GM23248 (cell line): ENCODE measurements around the gene KLRC3. TPM values are rescaled to one million over a fixed set of nuclear protein-coding genes. Genes with fewer than 3 reads are reported as not detected.
"Not testable (repeated sequence)": the region's sequence is repeated elsewhere in the genome, so short reads cannot be mapped to it uniquely, and the experiment has no call there.

Experiments used
- DNase-seq: peaks from one replicate; pipeline ENCODE4 v3.0.0-alpha.2; 2015
- H2AFZ ChIP-seq: fragments of 200-600 bp; sonication (generic); 2 replicates; pipeline ENCODE4 v1.6.1; 2016; ENCODE audit warnings: antibody characterized with exemption
- H3F3A ChIP-seq: fragments of 200-600 bp; sonication (generic); 2 replicates; pipeline ENCODE4 v1.6.1; 2016; ENCODE audit warnings: mild to moderate bottlenecking, antibody characterized with exemption, mixed run types; ENCODE audit not compliant: insufficient read depth
- H3K27ac ChIP-seq: fragments of 200-600 bp; sonication (generic); 2 replicates; pipeline ENCODE4 v1.5.1; 2016; ENCODE audit warnings: mild to moderate bottlenecking
- H3K27me3 ChIP-seq: fragments of 200-600 bp; sonication (generic); replicated peaks from 2 replicates; pipeline ENCODE4 v1.6.1; 2016; ENCODE audit warnings: mild to moderate bottlenecking; ENCODE audit not compliant: insufficient read depth
- H3K36me3 ChIP-seq: fragments of 200-600 bp; sonication (generic); 2 replicates; pipeline ENCODE4 v1.6.1; 2016; ENCODE audit warnings: low read depth, mild to moderate bottlenecking
- H3K4me1 ChIP-seq: fragments of 200-600 bp; sonication (generic); 2 replicates; pipeline ENCODE4 v1.6.1; 2016; ENCODE audit warnings: mild to moderate bottlenecking; ENCODE audit not compliant: insufficient read depth
- H3K4me2 ChIP-seq: fragments of 200-600 bp; sonication (generic); one replicate; pipeline ENCODE4 v1.6.1; 2016; ENCODE audit warnings: mild to moderate bottlenecking; ENCODE audit not compliant: unreplicated experiment
- H3K4me3 ChIP-seq: fragments of 200-600 bp; sonication (generic); 2 replicates; pipeline ENCODE4 v1.5.1; 2016; ENCODE audit warnings: mild to moderate bottlenecking
- H3K79me2 ChIP-seq: fragments of 200-600 bp; sonication (generic); 2 replicates; pipeline ENCODE4 v1.6.1; 2016; ENCODE audit warnings: mild to moderate bottlenecking; ENCODE audit not compliant: insufficient read depth
- H3K9ac ChIP-seq: fragments of 200-600 bp; sonication (generic); 2 replicates; pipeline ENCODE4 v1.6.1; 2016; ENCODE audit warnings: mild to moderate bottlenecking
- H3K9me2 ChIP-seq: fragments of 200-600 bp; sonication (generic); 2 replicates; pipeline ENCODE4 v1.6.1; 2016; ENCODE audit warnings: mixed run types, mild to moderate bottlenecking, moderate library complexity; ENCODE audit not compliant: insufficient read depth
- H3K9me3 ChIP-seq: fragments of 200-600 bp; sonication (generic); one replicate; pipeline ENCODE4 v1.6.1; 2017; ENCODE audit warnings: low read depth
- H4K20me1 ChIP-seq: fragments of 200-600 bp; sonication (generic); 2 replicates; pipeline ENCODE4 v1.6.0; 2016; ENCODE audit not compliant: insufficient read depth
- EZH2 ChIP-seq: fragments of 200-600 bp; sonication (generic); IDR thresholded peaks from 2 replicates; pipeline ENCODE4 v1.6.1; 2018; ENCODE audit warnings: antibody characterized with exemption, mild to moderate bottlenecking; ENCODE audit not compliant: insufficient read depth, poor library complexity, severe bottlenecking
- EZH2phosphoT487 ChIP-seq: fragments of 200-600 bp; sonication (generic); IDR thresholded peaks from 2 replicates; pipeline ENCODE4 v1.6.1; 2018; ENCODE audit warnings: antibody characterized with exemption, moderate library complexity, mild to moderate bottlenecking, low read depth; ENCODE audit not compliant: insufficient read depth
- WGBS, 2 experiments: methylation state at CpG; one replicate each; pipeline ENCODE4 v1.1.6; 2015 to 2017; ENCODE audit warnings: low lambda C conversion rate in 2 of 2, low coverage in 1 of 2; ENCODE audit errors: missing lambda C conversion rate in 2 of 2; 5-methylcytosine and 5-hydroxymethylcytosine counted together
- in situ Hi-C: fragments of 300-500 bp; cut with MboI; formaldehyde crosslinking; loops from 2 replicates; pipeline ENCODE4 v1.15.0; 2020
- polyA plus RNA-seq: library from polyadenylated mRNA; unstranded; fragments of >200 nt; fragmentation: Nextera tagmentation; extraction: Ambion mirVana; gene quantifications from 2 replicates; pipeline ENCODE4 v1.2.1, GENCODE V29; 2016
- total RNA-seq: library from RNA; depleted of rRNA; stranded (reverse); fragments of >200 nt; shearing (Covaris generic); gene quantifications from 2 replicates; pipeline ENCODE4 v1.2.3, GENCODE V29; 2014

Gene KLRC3
- total and polyA plus RNA-seq, 2 experiments from 2014 or later: not detected

DNA sequence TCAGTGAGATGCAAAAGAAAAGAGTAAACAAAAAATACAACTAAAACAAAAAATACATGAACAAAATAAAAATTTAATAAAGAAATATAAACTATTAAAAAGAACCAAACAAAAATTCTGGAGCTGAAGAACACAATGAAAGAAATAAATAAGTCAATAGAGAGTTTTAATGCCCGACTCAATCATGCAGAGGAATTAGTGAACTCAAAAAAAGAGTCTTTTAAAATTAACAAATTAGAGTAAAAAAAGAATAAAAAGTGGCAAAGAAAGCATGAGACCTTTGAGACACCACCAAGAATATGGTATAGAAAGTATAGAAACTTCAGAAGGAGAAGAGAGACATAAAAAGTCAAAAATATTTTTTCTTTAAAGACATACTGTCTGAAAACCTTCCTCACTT lies 35.4 kb upstream of the KLRC3 start:
- H3K9me3 ChIP-seq: no peaks in the 10 kb centered on the region
- no peaks in the 10 kb centered on the region for H4K20me1 ChIP-seq
- H3K4me3 ChIP-seq: no peak overlapping the region
- WGBS, 2 experiments: 10 to 12% methylated on average over 1 of the region's 1 CpG
- no peaks in the 10 kb centered on the region for H3K4me1 ChIP-seq
- in situ Hi-C loops: no loop called here
- no peak for DNase-seq
- no peaks in the 10 kb centered on the region for H3K79me2 ChIP-seq
- no peak overlapping the region for H3K4me2 ChIP-seq
- no peaks in the 10 kb centered on the region for H3K36me3 ChIP-seq
- no peaks in the 10 kb centered on the region for H3F3A ChIP-seq
- no peak overlapping the region for H3K27ac ChIP-seq
- no peaks in the 10 kb centered on the region for H3K27me3 ChIP-seq
- H3K9me2 ChIP-seq: no peaks in the 10 kb centered on the region
- no peak for TF ChIP-seq EZH2
- no peak for TF ChIP-seq EZH2phosphoT487
- no peak overlapping the region for H3K9ac ChIP-seq
- H2AFZ ChIP-seq: no peak overlapping the region

GRCh38 chr12:10454531-10454930 lies 34.1 kb upstream of the KLRC3 start:
- no peaks in the 10 kb centered on the region for H3K9me3 ChIP-seq
- H3K27ac ChIP-seq: no peak overlapping the region
- WGBS, 2 experiments: 24 to 26% methylated on average over 1 of the region's 1 CpG
- H3K4me1 ChIP-seq: no peaks in the 10 kb centered on the region
- no peak for DNase-seq
- H3K27me3 ChIP-seq: no peaks in the 10 kb centered on the region
- no peak overlapping the region for H3K9ac ChIP-seq
- TF ChIP-seq EZH2phosphoT487 (no peak), EZH2 (no peak)
- no peaks in the 10 kb centered on the region for H4K20me1 ChIP-seq
- H3F3A ChIP-seq: no peaks in the 10 kb centered on the region
- H3K79me2 ChIP-seq: no peaks in the 10 kb centered on the region
- no peak overlapping the region for H2AFZ ChIP-seq
- H3K4me3 ChIP-seq: no peak overlapping the region
- no peak overlapping the region for H3K4me2 ChIP-seq
- no peaks in the 10 kb centered on the region for H3K9me2 ChIP-seq
- no peaks in the 10 kb centered on the region for H3K36me3 ChIP-seq
- in situ Hi-C loops: no loop called here

DNA sequence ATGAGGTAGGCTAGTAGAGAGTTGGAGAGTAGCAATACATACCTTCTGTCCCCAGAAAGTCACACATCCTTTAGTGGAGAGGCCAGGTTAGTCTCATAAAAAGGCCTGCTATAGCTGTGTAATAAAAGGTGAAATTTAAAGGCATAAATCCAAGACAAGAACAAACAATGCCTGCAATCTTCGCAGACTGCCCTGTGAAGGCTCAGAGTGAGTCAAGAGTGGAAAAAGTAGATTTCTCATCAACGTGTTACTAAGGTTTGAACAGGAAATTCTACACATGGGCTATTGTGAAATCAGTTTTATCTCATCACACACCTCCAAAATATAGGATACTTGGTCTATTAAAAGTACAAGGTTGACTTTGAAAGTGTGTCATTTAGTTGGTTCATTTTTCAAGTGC lies 32.8 kb upstream of the KLRC3 start, which contains the start of gene KLRC1:
KLRC1 (minus strand) TSS at position 222 of the 400 bp plus-strand sequence. CDS start 2,221 bp downstream, outside the sequence.
- no peak for DNase-seq
- Histone ChIP-seq H3K4me3 (no peak within 1 kb of the TSS), H3K4me1 (no peaks in the 10 kb centered on the region), H3K4me2 (no peak within 1 kb of the TSS), H3K9me3 (no peaks in the 10 kb centered on the region), H3K27me3 (no peaks in the 10 kb centered on the region), H4K20me1 (no peaks in the 10 kb centered on the region), H3K27ac (no peak within 1 kb of the TSS), H3F3A (no peaks in the 10 kb centered on the region), H3K36me3 (no peaks in the 10 kb centered on the region), H3K79me2 (no peaks in the 10 kb centered on the region), H3K9ac (no peak within 1 kb of the TSS), H3K9me2 (no peaks in the 10 kb centered on the region), H2AFZ (no peak within 1 kb of the TSS)
- TF ChIP-seq EZH2 (no peak), EZH2phosphoT487 (no peak)
- in situ Hi-C loops: no loop called here
- WGBS, 2 experiments: 34 to 36% methylated on average over 2 of the region's 2 CpGs

DNA sequence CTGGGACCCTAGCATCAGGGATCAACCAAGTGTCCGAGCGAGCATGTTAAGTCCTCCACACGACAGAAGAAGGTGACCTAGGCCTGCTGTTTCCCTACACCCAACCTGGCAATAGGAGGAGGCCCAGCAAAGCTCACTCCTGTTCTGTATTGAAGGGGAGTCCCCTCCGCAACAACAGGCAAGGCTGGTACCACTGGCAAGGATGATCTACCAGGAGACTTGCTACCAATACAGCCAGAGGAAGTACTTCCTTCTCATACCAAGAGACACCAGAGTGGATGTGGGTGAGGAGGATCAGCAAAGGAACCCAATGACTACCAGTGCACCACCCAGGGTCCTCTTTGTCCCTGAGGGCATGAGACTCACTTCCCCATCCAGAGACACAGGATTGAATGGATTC lies 27.8 kb upstream of the KLRC3 start:
- WGBS, 2 experiments: 87% methylated on average over 4 of the region's 4 CpGs
- no peak overlapping the region for H3K9ac ChIP-seq
- no peaks in the 10 kb centered on the region for H3K27me3 ChIP-seq
- H3K4me2 ChIP-seq: no peak overlapping the region
- H3K79me2 ChIP-seq: no peaks in the 10 kb centered on the region
- H4K20me1 ChIP-seq: no peaks in the 10 kb centered on the region
- H3K36me3 ChIP-seq: no peaks in the 10 kb centered on the region
- H2AFZ ChIP-seq: no peak overlapping the region
- no peaks in the 10 kb centered on the region for H3F3A ChIP-seq
- H3K27ac ChIP-seq: no peak overlapping the region
- no peak overlapping the region for H3K4me3 ChIP-seq
- in situ Hi-C loops: no loop called here
- H3K4me1 ChIP-seq: no peaks in the 10 kb centered on the region
- H3K9me2 ChIP-seq: no peaks in the 10 kb centered on the region
- DNase-seq: no peak
- H3K9me3 ChIP-seq: no peaks in the 10 kb centered on the region
- no peak for TF ChIP-seq EZH2phosphoT487
- TF ChIP-seq EZH2: no peak

DNA sequence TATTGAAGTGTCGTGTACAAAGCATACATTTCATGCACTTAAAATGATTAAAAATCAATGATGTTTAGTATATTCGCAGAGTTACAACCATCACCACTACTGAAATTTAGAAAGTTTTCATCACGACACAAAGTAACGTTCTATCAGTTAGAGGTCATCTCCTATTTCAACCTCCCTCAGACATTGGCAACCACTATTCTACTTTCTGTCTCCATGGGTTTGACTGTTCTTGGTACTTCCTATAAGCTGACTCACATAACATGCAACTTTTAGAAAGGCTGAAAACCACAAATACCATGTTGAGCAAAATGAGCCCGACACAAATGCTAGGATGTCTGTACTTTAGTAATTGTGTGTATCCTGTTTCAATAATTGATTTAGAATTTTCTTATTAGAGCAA lies 25.7 kb upstream of the KLRC3 start:
- H3K9ac ChIP-seq, H3K9me3 ChIP-seq, H2AFZ ChIP-seq, H3K27ac ChIP-seq, H3K36me3 ChIP-seq, DNase-seq, in situ Hi-C loops, H3K27me3 ChIP-seq, H4K20me1 ChIP-seq, H3K4me3 ChIP-seq, H3K79me2 ChIP-seq, H3K4me2 ChIP-seq, H3K4me1 ChIP-seq, H3F3A ChIP-seq, H3K9me2 ChIP-seq: not testable (repeated sequence)
- 58 to 60% methylated on average over 5 of the region's 5 CpGs for WGBS, 2 experiments

GRCh38 chr12:10441144-10441543 lies 20.7 kb upstream of the KLRC3 start:
- 86 to 91% methylated on average over 8 of the region's 8 CpGs for WGBS, 2 experiments
- DNase-seq, H3K27ac ChIP-seq, in situ Hi-C loops, H4K20me1 ChIP-seq, H3K4me3 ChIP-seq, H3K9me3 ChIP-seq, H2AFZ ChIP-seq, H3K9me2 ChIP-seq, H3K9ac ChIP-seq, H3K79me2 ChIP-seq, H3K4me1 ChIP-seq, H3K27me3 ChIP-seq, H3F3A ChIP-seq, H3K36me3 ChIP-seq, H3K4me2 ChIP-seq: not testable (repeated sequence)

DNA sequence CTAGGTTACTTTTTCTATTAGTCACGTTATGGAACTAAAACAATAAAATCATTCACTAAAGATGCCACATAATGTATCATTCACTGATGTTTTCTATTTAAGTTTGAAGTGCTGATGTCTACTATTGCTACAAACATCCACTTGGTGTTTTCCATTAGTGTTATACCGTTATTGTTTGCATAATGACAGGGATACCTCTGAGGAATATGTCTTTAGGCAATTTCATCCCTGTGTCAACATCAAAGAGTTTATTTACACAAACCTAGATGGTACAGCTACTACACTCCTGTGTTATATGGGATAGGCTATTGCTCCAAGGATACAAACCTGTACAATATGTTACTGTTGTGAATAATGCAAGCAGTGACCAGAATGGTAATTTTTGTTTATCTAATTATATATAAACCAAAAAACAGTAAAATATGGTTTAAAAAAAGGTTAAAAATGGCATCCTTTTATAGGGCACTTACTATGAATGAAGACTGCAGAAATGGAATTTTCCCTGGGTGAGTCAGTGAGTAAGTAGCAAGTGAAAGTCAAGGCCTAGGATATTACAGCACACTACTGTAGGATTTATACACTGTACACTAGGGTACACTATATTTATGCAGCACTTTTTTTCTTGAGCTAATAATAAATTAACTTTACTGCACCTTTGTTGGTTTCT lies 19.3 kb upstream of the KLRC3 start:
- H3K4me2 ChIP-seq, H3F3A ChIP-seq, H3K9me3 ChIP-seq, in situ Hi-C loops, H3K79me2 ChIP-seq, H2AFZ ChIP-seq, H3K4me3 ChIP-seq, H3K27ac ChIP-seq, H3K9me2 ChIP-seq, H4K20me1 ChIP-seq, H3K4me1 ChIP-seq, H3K9ac ChIP-seq, H3K27me3 ChIP-seq, H3K36me3 ChIP-seq: not testable (repeated sequence)
- 39 to 42% methylated on average over 2 of the region's 2 CpGs for WGBS, 2 experiments
- peak; percentile 3 for DNase-seq
